GM19238 (cell line): ENCODE measurements around the gene ATRN.
"Not testable (repeated sequence)": the region's sequence is repeated elsewhere in the genome, so short reads cannot be mapped to it uniquely, and the experiment has no call there.

Source experiments
- DNase-seq: peaks from one replicate; pipeline ENCODE4 v3.0.0; 2011; ENCODE audit warnings: low spot score; ENCODE audit not compliant: insufficient read length

The ATRN gene

DNA sequence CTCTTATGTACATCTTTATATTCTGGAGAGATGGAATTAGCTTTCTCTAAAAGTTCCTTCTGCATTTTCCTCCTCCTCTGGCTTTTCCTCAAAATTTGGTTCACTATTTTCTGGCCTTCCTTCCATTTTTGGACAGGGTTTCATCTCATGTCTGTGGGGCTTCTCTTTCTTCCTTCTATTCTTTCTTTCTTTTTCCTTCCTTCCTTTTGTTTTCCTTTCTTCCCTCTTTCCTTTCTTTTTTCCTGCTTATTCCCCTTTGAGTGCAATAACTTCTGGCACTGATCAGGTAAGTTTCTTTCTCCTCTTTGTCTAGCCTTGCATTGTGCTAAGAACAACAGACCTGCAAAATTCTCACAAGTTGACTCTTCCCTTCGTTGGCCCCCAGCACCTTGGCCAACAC lies 5.5 kb upstream of the ATRN start:
- no peak for DNase-seq

DNA sequence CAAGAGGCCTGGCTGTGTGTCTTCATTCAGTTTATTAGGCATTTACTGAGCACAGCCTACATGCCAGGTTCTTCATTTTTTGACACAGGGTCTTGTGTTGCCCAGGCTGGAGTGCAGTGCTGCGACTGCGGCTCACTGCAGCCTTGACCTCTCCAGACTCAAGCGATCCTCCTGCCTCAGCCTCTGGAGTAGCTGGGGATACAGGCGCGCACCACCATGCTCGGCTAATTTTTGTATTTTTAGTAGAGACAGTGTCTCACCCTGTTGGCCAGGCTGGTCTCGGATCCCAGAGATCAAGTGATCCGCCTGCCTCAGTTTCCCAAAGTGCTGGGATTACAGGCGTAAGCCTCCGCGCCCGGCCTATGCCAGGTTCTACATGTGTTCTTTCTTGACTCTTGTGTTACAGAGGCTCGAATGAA lies 601 bp upstream of the ATRN start:
- no peak for DNase-seq

DNA sequence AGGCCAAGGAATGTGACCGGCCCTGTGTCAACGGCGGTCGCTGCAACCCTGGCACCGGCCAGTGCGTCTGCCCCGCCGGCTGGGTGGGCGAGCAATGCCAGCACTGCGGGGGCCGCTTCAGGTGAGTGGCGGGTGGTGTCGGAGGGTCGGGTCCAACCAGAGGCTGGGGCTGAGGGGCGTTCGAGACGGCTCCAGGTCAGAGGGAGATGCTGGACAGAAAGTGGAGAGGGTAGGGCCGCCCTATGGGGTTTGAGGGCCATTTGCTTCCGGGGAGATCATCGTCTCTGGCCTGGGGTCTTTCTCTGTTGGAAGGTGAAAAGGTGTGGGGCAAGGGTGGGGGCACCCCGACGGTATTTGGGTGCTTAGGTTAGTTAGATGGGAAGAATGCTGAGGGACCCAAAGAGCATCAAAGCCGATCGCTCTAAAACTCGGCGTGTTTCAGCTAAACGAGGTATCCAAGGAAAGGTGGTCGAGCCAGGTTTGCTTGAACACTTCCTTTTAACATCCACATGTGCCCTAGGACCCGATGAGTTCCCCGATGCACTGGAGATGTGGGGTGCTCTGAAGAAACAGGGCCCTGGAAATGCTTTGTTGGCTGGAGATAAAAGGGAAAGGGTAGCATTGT lies 691 bp downstream of the ATRN start:
- DNase-seq, result no peak

- DNase-seq, result no peak
Observed at GRCh38 chr20:3472105-3472504, 1.3 kb downstream of the ATRN start.

- DNase-seq, result no peak
Observed at GRCh38 chr20:3473324-3473723, 2.5 kb downstream of the ATRN start.

GRCh38 chr20:3473944-3474343 lies 3.1 kb downstream of the ATRN start:
- DNase-seq, result no peak

DNA sequence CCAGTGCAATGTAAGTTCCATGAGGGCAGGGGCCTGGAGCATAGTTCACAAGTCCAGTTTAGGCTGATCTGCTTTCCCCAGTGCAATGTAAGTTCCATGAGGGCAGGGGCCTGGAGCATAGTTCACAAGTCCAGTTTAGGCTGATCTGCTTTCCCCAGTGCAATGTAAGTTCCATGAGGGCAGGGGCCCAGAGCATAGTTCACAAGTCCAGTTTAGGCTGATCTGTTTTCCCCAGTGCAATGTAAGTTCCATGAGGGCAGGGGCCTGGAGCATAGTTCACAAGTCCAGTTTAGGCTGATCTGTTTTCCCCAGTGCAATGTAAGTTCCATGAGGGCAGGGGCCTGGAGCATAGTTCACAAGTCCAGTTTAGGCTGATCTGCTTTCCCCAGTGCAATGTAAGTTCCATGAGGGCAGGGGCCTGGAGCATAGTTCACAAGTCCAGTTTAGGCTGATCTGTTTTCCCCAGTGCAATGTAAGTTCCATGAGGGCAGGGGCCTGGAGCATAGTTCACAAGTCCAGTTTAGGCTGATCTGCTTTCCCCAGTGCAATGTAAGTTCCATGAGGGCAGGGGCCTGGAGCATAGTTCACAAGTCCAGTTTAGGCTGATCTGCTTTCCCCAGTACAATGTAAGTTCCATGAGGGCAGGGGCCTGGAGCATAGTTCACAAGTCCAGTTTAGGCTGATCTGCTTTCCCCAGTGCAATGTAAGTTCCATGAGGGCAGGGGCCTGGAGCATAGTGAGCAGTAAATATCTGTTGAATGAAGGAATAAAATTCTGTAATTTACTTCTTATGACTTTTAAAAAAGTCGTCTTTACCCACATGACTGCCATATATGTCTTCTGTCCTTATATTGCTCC lies 6.4 kb downstream of the ATRN start:
- DNase-seq, result not testable (repeated sequence)

GRCh38 chr20:3477861-3478544 lies 7.2 kb downstream of the ATRN start:
- no peak for DNase-seq

GRCh38 chr20:3479025-3479424 lies 8.2 kb downstream of the ATRN start:
- DNase-seq, result no peak

DNA sequence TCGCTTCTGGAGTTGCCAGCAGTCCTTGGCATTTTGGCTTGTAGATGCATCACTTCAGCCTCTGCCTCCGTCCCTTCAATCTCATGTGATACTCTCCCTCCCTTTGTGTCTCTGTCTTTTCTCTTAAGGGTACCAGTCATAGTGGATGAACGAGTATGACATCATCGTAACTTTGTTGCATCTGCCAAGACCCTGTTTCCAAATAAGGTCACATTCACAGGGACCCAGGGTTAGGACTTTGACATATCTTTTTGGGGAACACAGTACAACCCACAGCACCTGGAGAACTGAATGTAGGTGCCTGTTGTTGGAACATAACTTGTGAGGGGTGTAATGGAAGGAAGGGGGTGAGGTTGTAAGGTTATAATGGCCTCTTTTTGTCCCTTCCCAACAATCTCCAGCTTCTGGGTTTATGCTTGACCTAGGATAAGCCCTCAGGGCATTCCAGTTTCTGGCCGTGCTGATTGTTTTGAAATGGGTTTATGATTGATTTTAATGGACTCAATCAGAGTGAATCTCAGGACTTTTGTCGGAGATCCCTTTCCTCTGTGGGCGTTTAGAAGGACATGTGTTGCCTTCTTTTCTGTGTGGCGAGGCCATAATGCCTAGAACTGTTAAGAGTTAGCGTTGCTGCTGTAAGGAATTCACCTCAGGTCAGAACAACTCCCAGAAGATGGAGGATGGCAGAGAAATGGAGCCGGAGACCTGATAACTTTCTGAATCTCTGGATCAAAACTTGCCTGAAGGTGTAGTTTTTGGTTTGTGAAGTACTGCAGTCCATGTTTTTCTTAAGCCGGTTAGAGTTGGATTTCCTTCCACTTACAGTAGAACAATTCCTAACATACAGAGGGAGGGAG lies 9.2 kb downstream of the ATRN start:
- no peak for DNase-seq

- no peak for DNase-seq
Observed at GRCh38 chr20:3483309-3483708, 12.5 kb downstream of the ATRN start.

DNA sequence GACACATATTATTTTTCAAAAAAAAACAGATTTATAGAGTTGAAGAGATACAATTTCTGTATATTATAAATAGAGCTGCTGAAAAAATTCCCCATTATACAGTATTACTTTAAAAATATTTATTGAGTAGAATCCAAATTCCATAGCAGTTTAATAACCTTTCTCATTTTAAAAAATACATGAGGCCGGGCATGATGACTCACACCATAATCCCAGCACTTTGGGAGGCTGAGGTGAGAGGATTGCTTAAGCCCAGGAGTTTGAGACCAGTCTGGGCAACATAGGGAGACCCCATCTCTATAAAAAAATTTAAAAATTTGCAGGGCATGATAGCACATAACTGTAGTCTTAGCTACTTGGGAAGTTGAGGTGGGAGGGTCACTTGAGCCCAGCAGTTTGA lies 13.0 kb downstream of the ATRN start:
- no peak for DNase-seq

DNA sequence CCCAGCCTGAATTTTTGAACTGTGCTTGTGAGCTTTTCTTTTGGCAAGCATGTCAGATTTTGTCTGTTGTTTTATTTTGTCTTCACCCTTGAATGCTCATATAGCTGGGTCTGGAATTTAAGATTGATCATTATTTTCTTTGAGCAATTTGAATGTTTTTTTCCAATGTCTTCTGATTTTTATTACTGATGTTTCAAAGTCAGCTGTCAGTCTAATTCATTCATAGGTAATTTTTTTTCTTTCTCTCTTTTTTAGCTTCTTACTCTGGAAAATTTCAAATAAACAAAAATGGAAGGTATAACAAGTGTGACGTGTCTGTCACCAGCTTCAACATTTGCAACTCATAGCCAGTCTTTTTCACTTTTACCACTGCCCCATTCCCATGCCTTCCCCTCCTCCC lies 15.1 kb downstream of the ATRN start:
- DNase-seq, result no peak

DNA sequence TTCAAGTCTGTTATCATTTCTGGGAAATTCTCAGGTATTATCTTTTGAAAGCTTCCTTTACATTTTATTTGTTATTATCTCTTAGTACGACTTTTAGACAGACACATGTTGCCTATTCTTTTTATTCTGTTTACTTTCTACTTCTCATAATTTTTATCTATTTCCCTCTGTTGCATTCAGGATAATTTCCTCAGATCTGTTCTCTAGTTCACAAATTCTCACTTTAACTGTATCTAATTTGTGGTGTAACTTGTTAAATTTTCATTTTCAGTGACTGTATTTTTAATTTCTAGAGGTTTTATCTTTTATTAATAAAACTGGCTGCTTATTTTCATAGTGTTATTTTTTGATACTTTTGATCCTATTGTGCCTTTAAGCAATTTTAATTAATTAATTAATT lies 16.0 kb downstream of the ATRN start:
- DNase-seq, result no peak

- DNase-seq, result no peak
Observed at GRCh38 chr20:3492669-3493068, 21.9 kb downstream of the ATRN start.

DNA sequence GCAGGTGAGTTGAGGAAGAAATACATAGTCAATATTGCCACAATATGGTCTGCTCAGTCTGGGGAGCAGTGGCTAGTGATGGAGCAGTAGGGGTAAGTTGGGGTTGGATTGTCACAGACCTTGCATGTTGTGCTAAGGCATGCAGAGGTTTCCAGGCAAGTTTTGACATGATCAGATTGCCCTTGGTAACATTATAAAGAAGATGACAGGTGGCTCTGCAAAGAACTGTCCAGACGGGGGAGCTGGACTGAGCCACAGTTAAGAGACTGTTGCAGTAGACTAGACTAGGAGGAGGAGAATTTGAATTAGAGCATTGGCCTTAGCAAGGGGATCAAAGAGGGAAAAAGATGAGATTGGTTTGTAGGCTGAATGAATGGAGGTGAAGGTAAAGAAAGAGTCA lies 23.4 kb downstream of the ATRN start:
- no peak for DNase-seq

- DNase-seq, result no peak
Observed at GRCh38 chr20:3502878-3503277, 32.1 kb downstream of the ATRN start.

DNA sequence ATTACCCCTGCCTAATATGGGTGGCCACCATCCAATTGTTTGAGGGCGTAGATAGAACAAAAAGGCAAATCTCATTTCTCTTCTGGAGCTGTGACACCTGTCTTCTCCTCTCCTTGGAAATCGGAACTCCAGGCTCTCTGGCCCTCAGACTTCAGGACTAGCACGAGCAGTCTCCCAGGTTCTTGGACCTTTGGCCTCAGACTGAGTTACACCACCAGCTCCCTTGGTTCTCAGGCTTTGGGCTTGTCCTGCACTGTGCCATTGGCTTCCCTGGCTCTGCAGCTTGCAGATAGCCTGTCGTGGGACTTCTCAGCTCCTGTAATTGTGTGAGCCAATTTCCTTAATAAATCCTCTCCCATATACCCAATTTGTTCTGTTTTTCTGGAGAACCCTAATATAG lies 34.3 kb downstream of the ATRN start:
- no peak for DNase-seq

- DNase-seq, result no peak
Observed at GRCh38 chr20:3509064-3509463, 38.2 kb downstream of the ATRN start.

DNA sequence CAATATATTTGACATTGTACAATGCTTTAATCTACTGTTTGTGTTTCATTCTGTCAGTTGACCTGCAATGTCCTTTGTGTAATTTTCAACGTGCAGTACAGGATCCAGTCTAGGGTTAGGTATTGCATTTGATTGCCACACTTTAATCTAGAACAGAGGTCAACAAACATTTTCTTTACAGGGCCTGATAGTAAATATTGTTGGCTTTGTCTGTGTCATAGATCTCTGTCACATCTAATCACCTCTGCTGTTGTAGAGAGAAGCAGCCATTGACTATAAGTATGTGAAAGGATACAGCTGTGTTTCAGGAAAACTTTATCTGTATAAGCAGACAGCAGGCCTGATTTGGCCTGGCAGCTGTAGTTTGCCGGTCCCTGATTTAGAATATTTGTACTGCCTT lies 39.3 kb downstream of the ATRN start:
- no peak for DNase-seq

GRCh38 chr20:3512239-3512638 lies 41.4 kb downstream of the ATRN start:
- not testable (repeated sequence) for DNase-seq
